ENCODE data around the gene ADGRA3.
"Not testable (repeated sequence)": the region's sequence is repeated elsewhere in the genome, so short reads cannot be mapped to it uniquely, and the experiment has no call there.

Gene ADGRA3

GRCh38 chr4:22480675-22481327 lies 35.1 kb downstream of the ADGRA3 start:
- no peak for DNase-seq (ENCODE audit: low read depth)

- DNase-seq (ENCODE audit: low read depth): no peak
Measured at GRCh38 chr4:22478426-22478825, 37.4 kb downstream of the ADGRA3 start.

- no peak for DNase-seq (ENCODE audit: low read depth)
Measured at GRCh38 chr4:22477813-22478182, 38.1 kb downstream of the ADGRA3 start.

GRCh38 chr4:22477136-22477812 lies 38.6 kb downstream of the ADGRA3 start:
- no peak for DNase-seq (ENCODE audit: low read depth)

- no peak for DNase-seq (ENCODE audit: low read depth)
Measured at GRCh38 chr4:22476011-22476410, 39.9 kb downstream of the ADGRA3 start.

- not testable (repeated sequence) for DNase-seq (ENCODE audit: low read depth)
Measured at GRCh38 chr4:22475311-22475646, 40.6 kb downstream of the ADGRA3 start.

GRCh38 chr4:22474636-22475310 lies 41.1 kb downstream of the ADGRA3 start:
- no peak for DNase-seq (ENCODE audit: low read depth)

- DNase-seq (ENCODE audit: low read depth): no peak
Measured at GRCh38 chr4:22473268-22473667, 42.6 kb downstream of the ADGRA3 start.

GRCh38 chr4:22471999-22472461 lies 43.8 kb downstream of the ADGRA3 start:
- no peak for DNase-seq (ENCODE audit: low read depth)

- no peak for DNase-seq (ENCODE audit: low read depth)
Measured at GRCh38 chr4:22471419-22471818, 44.4 kb downstream of the ADGRA3 start.

GRCh38 chr4:22466581-22466980 lies 49.3 kb downstream of the ADGRA3 start:
- DNase-seq (ENCODE audit: low read depth): no peak

GRCh38 chr4:22465996-22466395 lies 49.9 kb downstream of the ADGRA3 start:
- no peak for DNase-seq (ENCODE audit: low read depth)

- DNase-seq (ENCODE audit: low read depth): no peak
Measured at GRCh38 chr4:22465349-22465748, 50.5 kb downstream of the ADGRA3 start.

- no peak for DNase-seq (ENCODE audit: low read depth)
Measured at GRCh38 chr4:22463179-22463578, 52.7 kb downstream of the ADGRA3 start.

- DNase-seq (ENCODE audit: low read depth): no peak
Measured at GRCh38 chr4:22462688-22463087, 53.2 kb downstream of the ADGRA3 start.

GRCh38 chr4:22460266-22460665 lies 55.6 kb downstream of the ADGRA3 start:
- no peak for DNase-seq (ENCODE audit: low read depth)

- DNase-seq (ENCODE audit: low read depth): no peak
Measured at GRCh38 chr4:22458098-22458497, 57.8 kb downstream of the ADGRA3 start.

GRCh38 chr4:22457348-22457747 lies 58.5 kb downstream of the ADGRA3 start:
- DNase-seq (ENCODE audit: low read depth): no peak

- no peak for DNase-seq (ENCODE audit: low read depth)
Measured at GRCh38 chr4:22456291-22456690, 59.6 kb downstream of the ADGRA3 start.

GRCh38 chr4:22454955-22455354 lies 60.9 kb downstream of the ADGRA3 start:
- DNase-seq (ENCODE audit: low read depth): no peak

- DNase-seq (ENCODE audit: low read depth): no peak
Measured at GRCh38 chr4:22454216-22454838, 61.5 kb downstream of the ADGRA3 start.

GRCh38 chr4:22444813-22445212 lies 71.1 kb downstream of the ADGRA3 start:
- no peak for DNase-seq (ENCODE audit: low read depth)

GRCh38 chr4:22442956-22443355 lies 72.9 kb downstream of the ADGRA3 start:
- DNase-seq (ENCODE audit: low read depth): no peak

Measured in activated T-cell treated with anti-CD3 and anti-CD28 coated beads for 24 hours (primary cell).